Measurements from ENCODE around the gene MAFG.

DNA sequence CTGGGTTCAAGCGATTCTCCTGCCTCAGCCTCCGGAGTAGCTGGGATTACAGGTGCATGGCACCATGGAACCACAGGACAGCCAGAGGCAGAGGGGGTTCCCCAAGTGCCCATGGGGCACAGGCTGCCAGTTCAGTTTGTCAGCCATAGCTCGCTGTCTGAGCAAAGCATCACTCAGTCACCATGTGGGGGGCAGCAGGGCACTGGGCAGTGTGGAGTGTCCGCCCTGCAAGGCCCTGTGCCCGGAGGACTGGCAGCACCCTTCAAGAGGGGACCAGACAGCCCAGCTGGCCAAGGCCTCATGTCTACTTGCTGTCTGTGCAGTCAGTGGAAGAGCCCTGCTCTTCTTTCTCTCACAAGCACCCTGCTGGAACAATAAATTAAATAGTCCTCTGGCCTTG, 42.6 kb downstream of the MAFG start:
- TF ChIP-seq POLR2A (conservative IDR thresholded peaks at IDR 0.05), result no peak
- TF ChIP-seq ETS2 (tag; IDR thresholded peaks at IDR 0.05; ENCODE audit: borderline replicate concordance, poor library complexity, severe bottlenecking), result no peak
- TF ChIP-seq E2F6 (IDR thresholded peaks at IDR 0.05; ENCODE audit: borderline replicate concordance in 1 of 2, extremely low read depth in 1 of 2, insufficient read depth in 1 of 2, insufficient read length in 1 of 2, low read depth in 1 of 2, low read length in 1 of 2, poor library complexity in 1 of 2, severe bottlenecking in 1 of 2), result no peak
- TF ChIP-seq RAD21 (CRISPR knock-in tag; conservative IDR thresholded peaks at IDR 0.05 in 1 of 2, IDR thresholded peaks at IDR 0.05 in 1 of 2), result no peak
- no peak for TF ChIP-seq FUS (optimal IDR thresholded peaks at IDR 0.05; ENCODE audit: low read depth, low read length)
- TF ChIP-seq EHMT2 (IDR thresholded peaks at IDR 0.05), result no peak
- no peak for TF ChIP-seq TAF15 (IDR thresholded peaks at IDR 0.05; ENCODE audit: low read depth, low read length)
- no peak for TF ChIP-seq PRDM10 (IDR thresholded peaks at IDR 0.05; ENCODE audit: partially characterized antibody)
